Trophoblast cell (in vitro differentiated cells and primary cell): ENCODE results near the gene IFNA5.
A peak's percentile ranks its signal among the peaks of the same experiment; 100 is the strongest.

ENCODE experiments used
- DNase-seq, 2 donors: peaks; one replicate each; pipeline ENCODE4 v3.0.0-alpha.2; 2016
- H2AFZ ChIP-seq: 2 replicates; pipeline ENCODE4 v1.6.1; 2013; ENCODE audit warnings: low read length, moderate library complexity, mild to moderate bottlenecking; ENCODE audit not compliant: insufficient read depth, poor library complexity
- H2AK5ac ChIP-seq: 2 replicates; pipeline ENCODE4 v1.6.1; 2013; ENCODE audit warnings: mild to moderate bottlenecking, low read length
- H2BK120ac ChIP-seq: 2 replicates; pipeline ENCODE4 v1.6.1; 2013; ENCODE audit warnings: low read length, mild to moderate bottlenecking, moderate library complexity; ENCODE audit not compliant: insufficient read depth, poor library complexity
- H2BK12ac ChIP-seq: 2 replicates; pipeline ENCODE4 v1.6.1; 2013; ENCODE audit warnings: mild to moderate bottlenecking, low read length, moderate library complexity
- H2BK5ac ChIP-seq: 2 replicates; pipeline ENCODE4 v1.6.1; 2013; ENCODE audit warnings: low read length, low read depth, moderate library complexity, mild to moderate bottlenecking; ENCODE audit not compliant: poor library complexity
- H3K14ac ChIP-seq: 2 replicates; pipeline ENCODE4 v1.6.1; 2013; ENCODE audit warnings: mild to moderate bottlenecking, low read length
- H3K18ac ChIP-seq: 2 replicates; pipeline ENCODE4 v1.6.1; 2013; ENCODE audit warnings: mild to moderate bottlenecking, low read length
- H3K23ac ChIP-seq: 2 replicates; pipeline ENCODE4 v1.6.1; 2013; ENCODE audit warnings: low read length
- H3K27ac ChIP-seq: 2 replicates; pipeline ENCODE4 v1.5.1; 2013; ENCODE audit warnings: low read depth, mild to moderate bottlenecking, inconsistent platforms, low read length, moderate library complexity
- H3K27me3 ChIP-seq: 2 replicates; pipeline ENCODE4 v1.6.1; 2013; ENCODE audit warnings: inconsistent platforms, mild to moderate bottlenecking, low read length, moderate library complexity; ENCODE audit not compliant: insufficient read depth
- H3K36me3 ChIP-seq, 2 experiments: 1 replicate in 1 of 2; 2 replicates in 1 of 2; pipeline ENCODE4 v1.6.1; 2013; ENCODE audit warnings: low read length in 2 of 2, mild to moderate bottlenecking in 2 of 2, moderate library complexity in 1 of 2; ENCODE audit not compliant: insufficient read depth in 2 of 2, control insufficient read depth in 1 of 2
- H3K4ac ChIP-seq: 2 replicates; pipeline ENCODE4 v1.6.1; 2013; ENCODE audit warnings: low read depth, mild to moderate bottlenecking, low read length, moderate library complexity
- H3K4me1 ChIP-seq, 2 experiments: 1 replicate in 1 of 2; 2 replicates in 1 of 2; pipeline ENCODE4 v1.6.1; 2013; ENCODE audit warnings: low read length in 2 of 2, mild to moderate bottlenecking in 2 of 2, moderate library complexity in 1 of 2; ENCODE audit not compliant: insufficient read depth in 2 of 2, control insufficient read depth in 1 of 2
- H3K4me2 ChIP-seq: 2 replicates; pipeline ENCODE4 v1.6.1; 2013; ENCODE audit warnings: inconsistent platforms, mild to moderate bottlenecking, low read length, moderate library complexity
- H3K4me3 ChIP-seq: 2 replicates; pipeline ENCODE4 v1.5.1; 2013; ENCODE audit warnings: mild to moderate bottlenecking, low read depth, low read length, inconsistent platforms
- H3K79me1 ChIP-seq: one replicate; pipeline ENCODE4 v1.6.1; 2013; ENCODE audit warnings: low read length
- H3K79me2 ChIP-seq: 2 replicates; pipeline ENCODE4 v1.6.1; 2013; ENCODE audit warnings: low read length, mild to moderate bottlenecking; ENCODE audit not compliant: control insufficient read depth, insufficient read depth, poor library complexity
- H3K9ac ChIP-seq: 2 replicates; pipeline ENCODE4 v1.6.1; 2013; ENCODE audit warnings: mild to moderate bottlenecking, low read length
- H3K9me3 ChIP-seq: 2 replicates; pipeline ENCODE4 v1.6.1; 2013; ENCODE audit warnings: low read depth, mild to moderate bottlenecking, control low read depth, inconsistent platforms, low read length; ENCODE audit not compliant: insufficient read depth
- H4K12ac ChIP-seq: 2 replicates; pipeline ENCODE4 v1.6.1; 2013; ENCODE audit warnings: low read depth, mild to moderate bottlenecking, low read length, moderate library complexity
- H4K8ac ChIP-seq: 2 replicates; pipeline ENCODE4 v1.6.1; 2013; ENCODE audit warnings: low read depth, mild to moderate bottlenecking, low read length, moderate library complexity
- H4K91ac ChIP-seq: one replicate; pipeline ENCODE4 v1.6.1; 2013; ENCODE audit warnings: low read depth, mild to moderate bottlenecking, low read length, moderate library complexity
- WGBS: extraction: QIAGEN DNeasy Blood & Tissue Kit; methylation state at CpG from one replicate; pipeline ENCODE4 v1.1.7; 2013; ENCODE audit warnings: missing lambda C conversion rate; ENCODE audit not compliant: insufficient read length, insufficient coverage; ENCODE audit errors: extremely low coverage; 5-methylcytosine and 5-hydroxymethylcytosine counted together

The IFNA5 gene

DNA sequence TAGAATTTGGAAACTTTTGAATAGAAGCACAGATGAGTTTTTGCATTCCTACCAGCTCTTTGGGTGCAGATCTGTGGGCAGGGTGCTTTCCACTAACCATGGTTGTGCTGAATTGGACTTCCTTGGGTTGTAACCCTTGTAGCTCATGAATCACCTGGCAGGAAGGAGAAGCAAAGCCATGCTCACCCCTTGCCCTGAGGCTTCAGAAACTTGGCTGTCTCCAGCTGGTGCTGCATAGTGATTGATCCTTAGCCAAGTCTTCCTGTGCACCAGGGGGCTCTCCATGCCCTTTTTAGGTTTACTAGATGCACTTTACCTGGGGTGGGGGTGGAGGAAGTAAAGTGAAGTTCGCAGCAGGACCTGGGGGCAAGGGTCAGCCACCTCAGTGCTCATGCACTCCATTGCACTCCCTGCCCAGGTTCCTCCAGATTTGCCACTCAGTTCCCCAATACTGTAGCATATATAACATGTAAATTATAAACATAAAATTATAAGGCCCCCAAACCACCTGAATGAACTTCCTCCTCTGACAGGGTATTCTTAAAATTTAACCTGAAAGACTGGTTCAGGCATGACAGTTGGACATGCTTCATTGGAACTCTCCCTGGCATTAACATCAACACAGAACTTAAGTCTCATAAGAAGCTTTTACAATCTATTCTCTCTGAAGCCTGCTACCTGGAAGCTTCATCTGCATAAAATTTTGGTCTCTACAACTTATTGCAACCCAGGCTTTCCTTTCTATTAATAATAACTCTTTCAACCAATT lies 39.5 kb downstream of the IFNA5 start:
- Histone ChIP-seq H3K14ac (no peak overlapping the region), H2BK12ac (no peak overlapping the region), H3K4me1 (no peaks in the 10 kb centered on the region), H3K27ac (no peak overlapping the region), H3K36me3 (no peaks in the 10 kb centered on the region), H2BK5ac (no peak overlapping the region), H4K12ac (no peak overlapping the region), H3K4me3 (no peak overlapping the region), H3K79me1 (no peaks in the 10 kb centered on the region), H3K9ac (no peak overlapping the region), H3K79me2 (no peaks in the 10 kb centered on the region), H3K4me2 (no peak overlapping the region), H2AFZ (no peak overlapping the region), H3K27me3 (peaks cover 2% of the 10 kb centered on the region), H4K8ac (no peak overlapping the region), H3K9me3 (no peaks in the 10 kb centered on the region), H3K18ac (no peak overlapping the region), H4K91ac (no peak overlapping the region), H2AK5ac (no peak overlapping the region), H3K4ac (no peak overlapping the region), H3K23ac (no peak overlapping the region), H2BK120ac (no peak overlapping the region)
- WGBS: no CpG with 5 or more reads among the region's 1 CpG
- no peak for DNase-seq

DNA sequence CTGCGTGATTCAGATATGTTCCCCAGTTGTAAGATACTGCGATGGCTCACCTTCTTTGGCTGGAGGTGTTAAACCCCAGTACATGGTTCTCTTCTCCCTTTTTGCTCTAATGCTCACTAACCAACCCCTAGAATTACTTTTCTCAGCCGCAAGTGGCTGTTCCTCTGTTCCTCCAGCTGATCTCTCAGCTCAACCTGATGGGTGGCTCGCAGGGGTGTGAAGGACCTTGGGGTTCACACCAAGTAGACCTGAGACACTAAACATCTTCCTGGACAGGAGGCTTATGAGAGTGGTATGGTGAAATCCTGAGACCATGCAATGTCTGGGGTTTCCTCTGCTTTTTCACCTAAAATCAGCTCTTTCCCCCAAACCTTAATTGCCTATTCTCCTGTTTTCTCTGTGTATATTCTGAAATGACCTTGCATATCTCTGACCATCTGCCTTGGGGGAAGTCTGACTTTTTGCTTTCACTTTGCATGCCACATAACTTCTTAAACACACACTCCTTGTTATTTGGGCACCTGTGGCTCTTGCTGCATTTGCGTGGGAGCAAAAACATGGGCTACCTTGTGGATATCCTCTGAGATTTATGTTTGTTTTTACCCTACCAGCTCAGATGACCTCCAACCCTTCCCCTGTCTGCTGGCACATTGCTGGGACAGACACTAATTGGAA lies 49.4 kb downstream of the IFNA5 start:
- H3K79me2 ChIP-seq: no peaks in the 10 kb centered on the region
- H2BK12ac ChIP-seq: no peak overlapping the region
- no peaks in the 10 kb centered on the region for H3K36me3 ChIP-seq
- WGBS: no CpG with 5 or more reads among the region's 5 CpGs
- no peak overlapping the region for H3K18ac ChIP-seq
- DNase-seq: peak in 1 of 2 donors; percentile 21
- H2AK5ac ChIP-seq: no peak overlapping the region
- H2BK120ac ChIP-seq: no peak overlapping the region
- H3K27ac ChIP-seq: no peak overlapping the region
- H3K4me1 ChIP-seq: peaks cover 0 to 7% of the 10 kb centered on the region in 2 experiments
- H3K79me1 ChIP-seq: no peaks in the 10 kb centered on the region
- no peaks in the 10 kb centered on the region for H3K9me3 ChIP-seq
- H3K4me3 ChIP-seq: no peak overlapping the region
- no peak overlapping the region for H3K4me2 ChIP-seq
- H3K4ac ChIP-seq: no peak overlapping the region
- no peak overlapping the region for H2AFZ ChIP-seq
- no peak overlapping the region for H4K91ac ChIP-seq
- no peak overlapping the region for H3K14ac ChIP-seq
- no peaks in the 10 kb centered on the region for H3K27me3 ChIP-seq
- H3K9ac ChIP-seq: no peak overlapping the region
- no peak overlapping the region for H3K23ac ChIP-seq
- H4K12ac ChIP-seq: no peak overlapping the region
- H2BK5ac ChIP-seq: no peak overlapping the region
- H4K8ac ChIP-seq: no peak overlapping the region
